Measurements from ENCODE around the gene TNFSF8.

GRCh38 chr9:114900942-114901802 lies 29.2 kb downstream of the TNFSF8 start:
- TF ChIP-seq POLR2A (IDR thresholded peaks at IDR 0.05) (no peak), CTCF (IDR thresholded peaks at IDR 0.05) (no peak)

Data from heart left ventricle (tissue), 13 donors.